Epithelial cell of proximal tubule (primary cell): ENCODE data around the gene SMARCD2. TPM values are rescaled to one million over a fixed set of nuclear protein-coding genes. Genes with fewer than 3 reads are reported as not detected.
"Not testable (repeated sequence)": the region's sequence is repeated elsewhere in the genome, so short reads cannot be mapped to it uniquely, and the experiment has no call there.

ENCODE experiments used
- DNase-seq: peaks from one replicate; pipeline ENCODE4 v3.0.0-alpha.2; 2011; ENCODE audit warnings: low read depth
- H3K4me3 ChIP-seq: 2 replicates; pipeline ENCODE4 v1.5.1; 2011; ENCODE audit warnings: low read depth, mild to moderate bottlenecking, low read length
- CTCF ChIP-seq: conservative IDR thresholded peaks from 2 replicates; pipeline ENCODE4 v1.5.1; 2012; ENCODE audit warnings: low read depth, mild to moderate bottlenecking, low read length
- total RNA-seq: library from RNA; depleted of rRNA; stranded (reverse); fragments of >200 nt; gene quantifications from 2 replicates; pipeline ENCODE4 v1.2.3, GENCODE V29; 2015

SMARCD2 gene
- total RNA-seq, 1 donor from 2014 or later: 135 TPM

- TF ChIP-seq CTCF: no peak
- no peak for DNase-seq
- no peak overlapping the region for H3K4me3 ChIP-seq
Observed at GRCh38 chr17:63850401-63850800, 7.9 kb upstream of the SMARCD2 start.

DNA sequence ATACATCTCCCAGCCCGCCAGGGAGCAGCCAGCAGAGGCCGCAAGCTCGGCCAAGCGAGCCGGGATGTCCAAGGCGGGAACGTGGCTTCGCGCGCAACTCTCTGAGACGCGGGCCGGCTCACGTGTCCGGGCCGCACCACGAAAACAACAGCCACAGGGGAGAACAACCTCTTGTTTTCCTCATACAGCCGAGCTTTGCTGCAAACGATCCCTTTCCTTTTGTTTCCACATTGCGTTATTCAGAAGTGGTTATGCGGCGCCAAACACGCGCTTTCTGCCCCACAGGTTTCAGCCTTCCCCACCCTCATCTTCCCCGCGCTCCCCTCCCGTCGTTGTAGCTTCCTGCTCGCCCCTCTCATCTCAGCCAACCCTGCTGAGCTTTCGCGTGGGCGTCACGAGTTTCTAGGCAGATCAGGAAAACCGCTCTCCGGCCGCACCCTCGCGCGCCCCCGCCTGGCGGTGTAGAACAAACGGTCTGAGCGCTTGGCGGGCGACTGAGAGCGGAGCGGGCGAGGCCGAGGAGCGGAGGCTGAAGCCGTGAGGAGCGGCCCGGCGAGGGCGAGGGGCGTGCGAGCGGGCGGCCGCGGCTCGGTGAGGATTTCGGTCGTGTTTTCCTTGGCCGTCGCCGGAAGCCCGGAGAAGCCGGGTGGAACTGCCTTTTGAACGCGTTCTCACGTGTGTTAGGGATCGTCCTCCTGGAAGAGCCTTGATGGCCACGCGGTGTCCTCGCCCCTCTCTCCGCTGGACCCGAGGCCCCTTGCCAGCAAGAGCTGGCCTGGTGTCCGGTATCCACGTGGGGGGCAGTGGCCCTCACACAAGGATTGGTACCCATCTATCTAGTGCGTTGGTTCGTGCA is 6.6 kb upstream of the SMARCD2 start:
- DNase-seq: no peak
- peak overlapping the region; percentile 42 for H3K4me3 ChIP-seq

DNA sequence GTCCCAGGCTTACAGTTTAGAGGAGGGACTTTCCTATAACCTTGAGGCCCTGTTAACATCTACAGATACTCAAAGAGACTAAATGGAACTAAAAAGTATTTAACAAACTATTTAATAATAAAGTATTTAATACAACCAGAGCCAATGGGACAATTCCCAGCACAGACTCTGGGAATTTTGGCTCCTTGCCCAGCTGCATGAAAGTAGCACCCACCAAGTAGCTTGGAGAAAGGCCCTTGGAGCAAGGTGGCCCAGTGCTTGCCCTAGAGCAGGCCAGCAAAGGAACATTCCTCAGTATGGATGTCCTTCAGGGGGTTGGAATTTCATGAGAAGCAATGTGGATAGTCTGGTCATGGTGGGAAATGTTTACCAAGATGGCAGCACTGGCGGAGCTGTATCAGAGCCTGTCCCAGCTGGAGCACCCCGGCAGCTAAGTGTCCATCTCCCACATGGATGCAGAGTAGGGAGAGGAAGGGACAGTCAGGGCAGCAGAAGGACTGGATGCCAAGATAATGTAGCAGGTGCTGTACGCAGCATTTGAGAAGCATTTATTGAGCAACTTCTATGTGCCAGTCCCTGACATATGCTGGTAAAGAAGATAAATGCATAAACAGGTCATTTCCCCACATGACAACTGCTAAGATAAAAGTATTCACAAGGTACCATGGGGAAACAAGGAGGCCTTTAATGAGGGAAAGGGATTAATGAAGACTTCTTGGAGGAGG is 5.2 kb upstream of the SMARCD2 start:
- H3K4me3 ChIP-seq: no peak overlapping the region
- TF ChIP-seq CTCF: no peak
- DNase-seq: no peak

More for the DNA sequence above, 6.6 kb upstream of the SMARCD2 start:
- TF ChIP-seq CTCF: peak; percentile 55

- H3K4me3 ChIP-seq: no peak overlapping the region
- TF ChIP-seq CTCF: no peak
Observed at GRCh38 chr17:63845509-63845908, 3.0 kb upstream of the SMARCD2 start.

GRCh38 chr17:63843910-63844677 is 1.6 kb upstream of the SMARCD2 start:
- H3K4me3 ChIP-seq: peak overlapping the region; percentile 72
- TF ChIP-seq CTCF: no peak

More at GRCh38 chr17:63845509-63845908, 3.0 kb upstream of the SMARCD2 start:
- no peak for DNase-seq

GRCh38 chr17:63843387-63843888 is 953 bp upstream of the SMARCD2 start:
- peak overlapping the region; percentile 72 for H3K4me3 ChIP-seq
- DNase-seq: not testable (repeated sequence)

More at GRCh38 chr17:63843910-63844677, 1.6 kb upstream of the SMARCD2 start:
- DNase-seq: no peak

DNA sequence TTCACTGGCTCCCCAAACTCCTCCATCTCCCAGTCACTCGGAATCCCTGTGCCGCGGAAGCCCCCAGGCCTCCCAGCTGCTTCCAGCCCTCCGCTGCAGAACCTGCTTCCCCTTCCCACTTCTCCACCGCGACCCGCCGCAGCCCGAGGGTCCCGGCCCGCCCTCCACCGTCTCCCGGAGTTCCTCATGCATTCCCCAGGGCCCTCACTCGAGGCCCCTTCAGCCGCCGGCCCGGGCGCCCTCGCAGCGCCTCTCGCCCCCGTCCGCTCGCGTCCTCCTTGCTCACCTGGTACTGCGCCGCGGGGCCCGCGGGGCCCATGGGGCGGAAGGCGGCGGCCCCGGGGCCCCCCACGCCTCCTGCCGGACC is 329 bp downstream of the SMARCD2 start:
- no peak for TF ChIP-seq CTCF
- peak overlapping the region; percentile 72 for H3K4me3 ChIP-seq
- DNase-seq: no peak
